ENCODE data around the gene CAPZA2. TPM values are rescaled to one million over a fixed set of nuclear protein-coding genes. Genes with fewer than 3 reads are reported as not detected.
A peak's percentile ranks its signal among the peaks of the same experiment; 100 is the strongest.
"Not testable (repeated sequence)": the region's sequence is repeated elsewhere in the genome, so short reads cannot be mapped to it uniquely, and the experiment has no call there.

The CAPZA2 gene
- total RNA-seq, 1 donor from 2014 or later: 115 TPM

GRCh38 chr7:116922545-116922944, 60.2 kb downstream of the CAPZA2 start:
- ATAC-seq: no peak

- no peak for ATAC-seq
Measured at GRCh38 chr7:116924741-116925140, 62.4 kb downstream of the CAPZA2 start.

DNA sequence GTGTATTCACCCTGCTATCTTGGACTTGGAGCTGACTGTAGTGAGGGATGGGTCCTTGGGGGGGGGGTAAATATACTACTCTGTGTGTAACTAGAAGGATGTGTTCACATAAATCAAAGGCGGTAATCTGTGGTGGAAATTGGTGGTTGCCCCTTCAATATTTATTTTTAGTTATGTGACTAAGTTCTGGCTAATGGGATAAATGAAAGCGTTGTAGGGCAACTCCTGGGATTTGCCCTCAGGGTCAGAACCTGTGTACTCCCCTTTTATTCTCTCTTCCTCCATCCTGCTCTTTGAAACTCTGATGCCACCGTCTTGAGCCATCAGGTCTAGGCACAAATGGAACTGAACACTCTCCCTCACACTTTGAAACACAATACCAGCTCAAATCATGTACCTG, 66.6 kb downstream of the CAPZA2 start:
- no peak for ATAC-seq

DNA sequence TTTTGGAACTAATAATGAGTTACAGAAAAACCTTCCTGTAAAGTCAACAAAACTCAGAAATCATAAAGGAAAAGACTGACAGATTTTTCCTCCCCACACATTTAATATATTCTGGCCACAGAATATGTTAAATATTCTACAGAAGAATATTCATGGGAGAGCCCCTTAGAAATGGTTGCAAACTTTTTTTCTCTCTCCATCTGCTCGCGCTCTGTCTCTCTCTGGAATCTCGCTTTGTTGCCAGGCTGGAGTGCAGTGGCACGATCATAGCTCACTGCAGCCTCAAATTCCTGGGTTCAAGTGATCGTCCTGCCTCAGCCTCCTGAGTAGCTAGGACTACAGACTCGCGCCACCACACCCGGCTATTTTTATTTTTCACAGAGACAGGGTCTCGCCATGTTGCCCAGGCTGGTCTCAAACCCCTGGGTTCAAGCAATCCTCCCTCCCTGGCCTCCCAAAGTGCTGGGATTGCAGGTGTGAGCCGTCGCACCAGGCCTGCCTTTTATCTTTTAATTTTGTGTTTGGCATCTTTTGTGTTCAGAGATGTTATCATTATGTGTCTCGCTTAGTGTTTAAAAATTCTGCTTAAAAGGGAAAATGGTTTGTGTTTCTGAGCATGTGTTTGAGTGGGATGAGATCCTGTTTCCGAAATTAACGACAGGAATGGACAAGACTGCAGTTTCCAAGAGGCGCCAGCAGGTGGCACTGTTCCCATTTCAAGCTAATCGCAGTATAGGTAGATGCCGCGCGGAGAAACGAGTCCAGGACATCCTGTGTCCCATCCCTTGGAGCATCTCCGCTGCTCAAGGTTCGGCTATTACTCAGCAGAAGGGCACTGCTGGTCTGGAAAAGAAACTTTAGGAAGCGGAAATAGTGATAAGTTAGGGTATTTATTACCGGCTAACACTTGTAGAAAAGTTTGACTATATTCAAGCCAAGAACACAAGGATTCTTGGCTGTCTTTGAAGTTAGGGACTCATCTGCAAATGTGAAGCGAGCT, 67.8 kb downstream of the CAPZA2 start:
- peak; percentile 89 for ATAC-seq

- no peak for ATAC-seq
Measured at GRCh38 chr7:116932566-116932965, 70.2 kb downstream of the CAPZA2 start.

DNA sequence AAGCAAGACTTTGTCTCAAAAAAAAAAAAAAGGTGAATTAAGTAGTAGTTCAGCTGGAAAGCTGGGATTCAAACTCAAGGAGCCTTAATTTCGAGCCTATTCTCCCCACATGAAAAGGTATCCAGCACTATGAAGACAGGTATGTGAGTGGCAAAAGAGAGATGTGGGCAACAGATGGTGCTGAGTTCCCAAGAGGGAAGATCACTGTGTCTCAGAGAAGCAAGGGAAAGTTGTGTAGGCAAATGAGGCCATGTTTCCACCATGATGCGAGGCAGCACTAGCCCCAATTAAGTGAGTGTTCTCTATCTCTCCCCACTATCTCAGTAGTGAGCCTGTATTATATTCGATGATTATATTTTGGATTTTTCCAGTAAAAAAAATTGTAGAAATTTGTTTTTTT, 71.1 kb downstream of the CAPZA2 start:
- ATAC-seq: no peak

DNA sequence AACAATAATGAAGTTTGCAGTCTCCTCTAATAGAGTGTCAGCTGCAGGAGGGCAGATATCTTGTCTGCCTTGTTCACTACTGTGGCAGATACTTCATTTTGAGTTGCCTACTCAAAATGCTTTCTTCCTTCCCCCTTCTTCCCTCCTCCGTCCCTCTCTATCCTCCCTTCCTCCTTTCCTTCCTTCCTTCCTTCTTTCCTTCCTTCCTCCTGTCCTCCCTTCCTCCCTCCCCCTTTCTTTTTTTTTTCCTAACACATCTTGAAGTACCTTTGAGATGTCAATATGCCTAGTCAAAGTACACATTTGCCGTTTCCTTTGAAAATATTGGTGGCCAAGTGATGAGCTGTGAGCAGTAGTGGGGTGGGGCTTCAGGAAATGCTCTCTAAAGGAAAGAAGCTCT, 72.2 kb downstream of the CAPZA2 start:
- no peak for ATAC-seq

DNA sequence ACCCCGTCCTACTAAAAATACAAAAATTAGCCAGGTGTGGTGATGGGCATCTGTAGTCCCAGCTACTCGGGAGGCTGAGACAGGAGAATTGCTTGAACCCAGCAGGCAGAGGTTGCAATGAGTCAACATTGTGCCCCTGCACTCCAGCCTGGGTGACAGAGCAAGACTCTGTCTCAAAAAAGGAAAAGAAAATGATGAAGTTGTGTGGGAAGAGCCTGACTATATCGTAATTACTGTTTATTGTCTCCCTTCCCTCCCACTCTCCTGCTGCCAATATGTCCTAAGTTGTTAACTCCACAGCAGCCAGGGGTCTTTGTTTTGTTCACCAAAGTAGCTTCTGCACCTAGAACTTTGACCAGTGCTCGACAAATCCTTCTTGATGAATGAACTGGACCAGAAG, 74.5 kb downstream of the CAPZA2 start:
- not testable (repeated sequence) for ATAC-seq

DNA sequence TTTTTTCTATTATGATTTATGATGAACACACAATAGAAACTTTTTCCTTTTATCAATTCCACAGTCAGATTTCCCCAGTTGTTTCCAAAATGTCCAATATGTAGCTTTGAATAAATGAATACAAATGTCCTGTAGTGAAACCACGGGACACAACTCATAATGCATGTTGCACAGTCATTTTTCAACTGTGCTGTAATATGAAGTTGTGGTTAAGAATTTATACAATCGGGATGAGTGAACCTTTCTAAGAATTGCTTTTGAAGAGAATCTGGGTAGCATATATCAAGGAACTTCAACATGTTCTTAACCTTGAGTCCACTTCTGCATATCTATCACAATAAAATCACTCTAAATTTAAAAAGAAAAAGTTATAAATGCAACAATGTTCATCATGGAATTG, 76.3 kb downstream of the CAPZA2 start:
- no peak for ATAC-seq

DNA sequence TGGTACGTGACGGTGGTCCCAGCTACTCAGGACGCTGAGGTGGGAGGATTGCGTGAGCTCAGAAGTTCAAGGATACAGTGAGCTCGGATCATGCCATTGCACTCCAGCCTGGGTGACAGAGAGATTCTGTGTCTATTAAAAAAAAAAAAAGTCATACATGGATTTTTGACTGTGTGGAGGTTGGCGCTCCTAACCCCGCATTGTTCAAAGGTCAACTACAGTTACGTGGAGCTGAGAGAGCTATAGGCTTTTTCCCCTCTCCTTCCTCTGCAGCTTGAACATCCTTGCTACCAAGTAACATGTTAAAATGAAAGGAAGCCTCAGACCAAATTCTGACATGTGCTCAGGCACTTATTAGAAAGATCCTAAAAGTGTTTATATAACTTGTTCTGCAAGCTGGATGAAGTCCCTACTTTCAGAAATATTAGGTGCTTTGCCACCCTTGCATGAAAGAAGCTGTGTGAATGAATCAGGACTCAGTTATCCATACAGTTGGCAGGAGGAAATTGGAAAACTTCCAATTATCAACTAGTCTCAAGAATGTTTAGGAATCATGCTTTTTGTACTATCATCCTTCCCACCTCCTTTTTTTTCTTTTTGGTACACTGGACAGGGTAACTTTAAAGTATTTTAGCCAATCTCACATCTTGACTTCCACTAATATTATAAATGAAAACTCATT, 78.4 kb downstream of the CAPZA2 start:
- ATAC-seq: no peak

GRCh38 chr7:116942504-116942903, 80.1 kb downstream of the CAPZA2 start:
- no peak for ATAC-seq

GRCh38 chr7:116948934-116949333, 86.5 kb downstream of the CAPZA2 start:
- ATAC-seq: no peak

DNA sequence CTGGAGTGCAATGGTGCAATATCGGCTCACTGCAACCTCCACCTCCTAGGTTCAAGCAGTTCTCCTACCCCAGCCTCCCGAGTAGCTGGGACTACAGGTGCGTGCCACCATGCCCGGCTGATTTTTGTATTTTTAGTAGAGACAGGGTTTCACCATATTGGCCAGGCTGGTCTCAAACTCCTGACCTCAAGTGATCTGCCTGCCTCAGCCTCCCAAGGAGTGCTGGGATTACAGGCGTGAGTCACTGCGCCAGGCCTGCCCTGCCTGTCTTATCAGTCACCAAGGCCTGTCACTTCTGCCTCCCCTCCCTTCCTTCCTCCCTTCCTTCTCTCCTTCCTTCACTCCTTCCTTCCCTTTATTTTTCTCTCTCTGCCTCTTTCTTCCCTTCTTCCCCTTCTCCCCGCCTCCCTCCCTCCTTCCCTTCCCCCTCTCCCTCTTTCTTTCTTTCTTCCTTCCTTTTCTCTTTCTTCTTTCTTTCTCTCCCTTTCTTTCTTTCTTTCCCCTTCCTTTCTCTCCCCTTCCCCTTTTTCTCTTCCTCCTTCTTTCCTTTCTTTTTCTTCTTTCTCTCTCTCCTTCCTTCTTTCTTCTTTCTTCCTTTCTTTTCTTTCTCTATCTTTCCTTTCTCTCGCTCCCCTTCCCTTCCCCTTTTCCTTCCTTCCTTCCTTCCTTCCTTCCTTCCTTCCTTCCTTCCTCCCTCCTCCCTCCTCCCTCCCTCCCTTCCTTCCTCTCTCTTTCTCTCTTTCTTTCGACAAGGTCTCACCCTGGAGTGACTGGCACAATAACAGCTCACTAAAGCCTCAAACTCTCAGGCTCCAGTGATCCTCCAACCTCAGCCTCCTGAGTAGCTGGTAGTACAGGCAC, 87.8 kb downstream of the CAPZA2 start:
- no peak for ATAC-seq

- ATAC-seq: no peak
Measured at GRCh38 chr7:116950889-116951351, 88.5 kb downstream of the CAPZA2 start.

DNA sequence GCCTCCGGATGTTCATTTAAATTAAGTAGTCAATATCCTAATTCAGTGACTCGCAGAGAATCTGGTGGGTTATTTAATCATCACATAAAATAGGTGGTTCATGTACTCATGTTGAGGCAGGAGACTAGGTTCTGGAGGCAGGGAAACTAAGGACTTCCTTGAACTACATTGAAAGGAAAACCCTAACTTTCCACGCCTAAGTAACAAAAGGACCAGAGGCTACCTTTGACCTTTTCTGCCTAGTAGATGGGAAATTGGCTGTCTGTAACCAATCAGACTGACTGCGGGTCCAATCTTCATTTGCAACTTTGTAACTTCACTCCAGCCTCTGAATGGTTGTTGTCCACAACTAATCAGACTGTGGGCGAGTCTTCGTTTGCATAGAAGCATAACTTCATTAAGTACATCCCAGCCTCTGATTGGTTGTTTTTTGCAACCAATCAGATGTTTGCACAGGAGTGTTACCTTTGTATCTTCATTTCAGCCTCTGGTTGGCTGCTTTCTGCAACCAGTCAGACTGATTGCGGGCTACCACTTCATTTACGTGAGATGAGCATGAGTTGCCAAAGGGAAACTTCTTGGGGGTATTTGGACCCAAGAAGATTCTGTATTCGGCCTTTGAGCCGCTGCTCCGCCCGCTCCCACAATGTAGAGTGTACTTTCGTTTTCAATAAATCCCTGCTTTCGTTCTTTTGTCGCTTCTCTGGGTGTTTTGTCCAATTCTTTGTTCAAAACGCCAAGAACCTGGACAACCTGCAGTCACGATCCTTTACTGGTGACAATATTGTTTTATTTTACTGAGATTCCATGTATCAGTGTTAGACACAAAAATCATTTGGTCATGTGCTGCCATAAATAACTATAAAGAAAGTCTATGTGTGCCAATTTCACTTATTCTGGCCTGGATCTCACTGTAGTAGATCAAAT, 89.2 kb downstream of the CAPZA2 start:
- peak; percentile 14 for ATAC-seq

GRCh38 chr7:116952635-116953371, 90.4 kb downstream of the CAPZA2 start:
- no peak for ATAC-seq

- ATAC-seq: peak; percentile 81
Measured at GRCh38 chr7:116953372-116953905, 91.1 kb downstream of the CAPZA2 start, which contains the start of gene ST7. ST7 (plus strand) TSS chr7:116953501; CDS start chr7:116953541, 40 bp downstream.

GRCh38 chr7:116953906-116954838, 91.8 kb downstream of the CAPZA2 start:
- ATAC-seq: peak; percentile 72

GRCh38 chr7:116955340-116955739, 93.0 kb downstream of the CAPZA2 start:
- no peak for ATAC-seq

All from esophagus mucosa (tissue), 1 donor.